Measurements from ENCODE around the gene ANTKMT. TPM values are rescaled to one million over a fixed set of nuclear protein-coding genes. Genes with fewer than 3 reads are reported as not detected.
A peak's percentile ranks its signal among the peaks of the same experiment; 100 is the strongest.
"Not testable (repeated sequence)": the region's sequence is repeated elsewhere in the genome, so short reads cannot be mapped to it uniquely, and the experiment has no call there.

The ANTKMT gene
- polyA plus RNA-seq, 5 donors, result 5.3 to 22.5 (median 10.8) TPM

DNA sequence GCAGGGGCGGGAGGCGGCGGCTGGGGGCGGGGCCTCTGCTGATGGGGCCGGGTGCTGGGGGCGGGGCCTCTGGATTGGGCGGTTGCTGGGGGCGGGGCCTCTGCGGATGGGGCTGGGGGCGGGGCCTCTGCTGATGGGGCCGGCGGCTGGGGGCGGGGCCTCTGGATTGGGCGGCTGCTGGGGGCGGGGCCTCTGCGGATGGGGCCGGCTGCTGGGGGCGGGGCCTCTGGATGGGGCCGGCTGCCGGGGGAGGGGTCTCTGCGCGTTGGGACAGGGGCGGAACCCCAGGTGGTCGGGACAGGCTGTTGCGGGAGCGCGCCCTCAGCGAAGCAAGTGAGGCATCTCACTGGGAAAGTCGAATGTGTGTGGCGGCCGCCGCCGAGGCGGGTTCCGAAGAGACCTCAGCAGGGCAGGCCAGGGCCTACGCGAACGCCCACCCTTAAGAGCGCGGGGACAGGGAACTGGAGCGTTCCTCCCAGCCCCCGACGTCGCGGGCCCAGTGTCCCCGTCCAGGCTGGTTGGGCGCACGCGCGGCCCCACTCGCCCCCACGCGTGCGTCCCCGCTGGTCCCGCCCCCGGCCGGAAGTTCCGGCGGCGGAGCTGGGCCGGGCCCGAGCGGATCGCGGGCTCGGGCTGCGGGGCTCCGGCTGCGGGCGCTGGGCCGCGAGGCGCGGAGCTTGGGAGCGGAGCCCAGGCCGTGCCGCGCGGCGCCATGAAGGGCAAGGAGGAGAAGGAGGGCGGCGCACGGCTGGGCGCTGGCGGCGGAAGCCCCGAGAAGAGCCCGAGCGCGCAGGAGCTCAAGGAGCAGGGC is 40.9 kb upstream of the ANTKMT start, which contains the start of gene STUB1:
Gene STUB1 (plus strand): TSS at position 597 of the 811 bp plus-strand sequence. CDS start 116 bp downstream, at position 713.
- DNase-seq, result peak; percentile 77 to 83

DNA sequence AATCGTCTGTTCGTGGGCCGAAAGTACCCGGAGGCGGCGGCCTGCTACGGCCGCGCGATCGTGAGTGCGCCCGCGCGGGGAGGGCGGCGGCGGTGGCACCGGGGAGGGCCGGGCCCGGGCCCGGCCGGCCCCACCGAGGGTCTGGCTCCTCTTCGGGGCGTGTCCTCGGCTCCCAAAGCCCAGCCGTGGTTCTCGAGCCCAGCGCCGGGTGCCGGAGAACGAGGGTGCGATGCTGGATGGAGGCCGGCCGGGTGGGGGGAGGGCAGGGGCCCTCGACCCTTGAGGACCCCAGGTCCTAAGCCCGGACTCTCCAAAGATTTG is 40.4 kb upstream of the ANTKMT start:
- DNase-seq, result no peak

DNA sequence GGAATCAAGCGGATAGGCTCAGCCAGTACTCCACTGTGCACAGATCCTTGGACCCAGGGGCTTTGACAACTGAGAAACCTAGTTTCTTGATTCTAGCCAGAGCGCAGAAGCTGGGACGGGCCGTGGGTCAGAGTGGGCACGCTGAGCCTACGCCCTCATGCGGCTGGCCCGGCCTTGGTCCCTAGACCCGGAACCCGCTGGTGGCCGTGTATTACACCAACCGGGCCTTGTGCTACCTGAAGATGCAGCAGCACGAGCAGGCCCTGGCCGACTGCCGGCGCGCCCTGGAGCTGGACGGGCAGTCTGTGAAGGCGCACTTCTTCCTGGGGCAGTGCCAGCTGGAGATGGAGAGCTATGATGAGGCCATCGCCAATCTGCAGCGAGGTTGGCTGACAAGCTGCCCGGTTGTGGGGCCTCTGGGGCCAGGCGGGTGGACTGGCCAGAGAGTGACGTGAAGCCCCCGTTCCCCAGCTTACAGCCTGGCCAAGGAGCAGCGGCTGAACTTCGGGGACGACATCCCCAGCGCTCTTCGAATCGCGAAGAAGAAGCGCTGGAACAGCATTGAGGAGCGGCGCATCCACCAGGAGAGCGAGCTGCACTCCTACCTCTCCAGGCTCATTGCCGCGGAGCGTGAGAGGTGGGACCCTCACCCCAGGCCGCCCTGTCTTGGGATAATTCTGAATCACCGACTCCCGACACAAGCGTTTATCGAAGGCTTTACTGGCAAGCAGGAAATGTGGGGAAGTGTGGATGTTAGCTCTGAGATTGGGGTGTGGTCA is 39.8 kb upstream of the ANTKMT start:
- DNase-seq, result no peak

DNA sequence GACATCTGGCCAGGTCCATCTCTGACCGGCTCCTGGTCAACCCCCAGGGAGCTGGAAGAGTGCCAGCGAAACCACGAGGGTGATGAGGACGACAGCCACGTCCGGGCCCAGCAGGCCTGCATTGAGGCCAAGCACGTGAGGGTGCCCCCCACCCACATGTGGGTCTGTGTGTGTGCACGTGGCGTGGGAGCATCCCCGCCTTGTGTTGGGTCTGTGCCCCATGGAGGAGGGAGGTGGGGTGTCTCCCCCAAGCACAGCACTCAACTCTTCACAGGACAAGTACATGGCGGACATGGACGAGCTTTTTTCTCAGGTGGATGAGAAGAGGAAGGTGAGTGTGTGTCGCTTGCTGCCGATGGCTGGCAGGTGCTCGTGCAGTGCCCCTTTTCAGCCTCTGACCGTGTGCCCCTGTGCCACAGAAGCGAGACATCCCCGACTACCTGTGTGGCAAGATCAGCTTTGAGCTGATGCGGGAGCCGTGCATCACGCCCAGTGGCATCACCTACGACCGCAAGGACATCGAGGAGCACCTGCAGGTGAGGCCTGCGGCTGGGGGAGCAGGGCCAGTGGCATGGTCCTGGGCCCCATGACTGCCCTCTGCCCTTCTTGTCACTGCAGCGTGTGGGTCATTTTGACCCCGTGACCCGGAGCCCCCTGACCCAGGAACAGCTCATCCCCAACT is 39.1 kb upstream of the ANTKMT start:
- DNase-seq, result no peak

DNA sequence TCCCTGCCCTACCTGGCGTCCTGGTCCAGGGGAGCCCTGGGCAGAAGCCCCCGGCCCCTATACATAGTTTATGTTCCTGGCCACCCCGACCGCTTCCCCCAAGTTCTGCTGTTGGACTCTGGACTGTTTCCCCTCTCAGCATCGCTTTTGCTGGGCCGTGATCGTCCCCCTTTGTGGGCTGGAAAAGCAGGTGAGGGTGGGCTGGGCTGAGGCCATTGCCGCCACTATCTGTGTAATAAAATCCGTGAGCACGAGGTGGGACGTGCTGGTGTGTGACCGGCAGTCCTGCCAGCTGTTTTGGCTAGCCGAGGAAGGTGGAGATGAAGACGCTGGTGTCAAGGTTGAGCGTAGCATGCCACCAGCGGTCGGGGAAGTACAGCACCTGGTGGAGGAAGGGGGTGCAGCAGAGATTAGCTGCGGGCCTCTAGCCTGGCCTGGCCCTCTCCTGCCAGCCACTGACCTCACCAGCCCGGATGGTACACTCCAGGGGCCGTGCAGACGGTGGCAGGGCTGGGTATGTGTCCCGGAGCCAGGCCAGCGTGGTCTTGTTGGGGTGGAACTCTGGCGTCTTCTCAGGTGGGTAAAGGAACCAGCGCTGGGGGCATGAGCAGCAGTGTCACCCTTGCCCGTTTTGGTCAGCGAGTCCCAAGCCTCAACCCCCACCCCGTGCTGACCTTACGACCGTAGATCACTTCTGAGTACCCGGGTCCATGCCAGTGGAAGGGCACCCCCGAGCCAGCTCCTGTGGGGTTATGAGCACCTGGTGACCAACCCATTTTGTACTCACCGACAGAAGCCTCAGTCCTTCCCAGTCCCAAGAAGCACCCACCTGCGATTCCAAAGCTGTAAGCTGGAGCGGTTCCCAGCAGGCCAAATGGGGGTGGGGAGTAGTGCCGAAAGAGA is 38.2 kb upstream of the ANTKMT start:
- no peak for DNase-seq

DNA sequence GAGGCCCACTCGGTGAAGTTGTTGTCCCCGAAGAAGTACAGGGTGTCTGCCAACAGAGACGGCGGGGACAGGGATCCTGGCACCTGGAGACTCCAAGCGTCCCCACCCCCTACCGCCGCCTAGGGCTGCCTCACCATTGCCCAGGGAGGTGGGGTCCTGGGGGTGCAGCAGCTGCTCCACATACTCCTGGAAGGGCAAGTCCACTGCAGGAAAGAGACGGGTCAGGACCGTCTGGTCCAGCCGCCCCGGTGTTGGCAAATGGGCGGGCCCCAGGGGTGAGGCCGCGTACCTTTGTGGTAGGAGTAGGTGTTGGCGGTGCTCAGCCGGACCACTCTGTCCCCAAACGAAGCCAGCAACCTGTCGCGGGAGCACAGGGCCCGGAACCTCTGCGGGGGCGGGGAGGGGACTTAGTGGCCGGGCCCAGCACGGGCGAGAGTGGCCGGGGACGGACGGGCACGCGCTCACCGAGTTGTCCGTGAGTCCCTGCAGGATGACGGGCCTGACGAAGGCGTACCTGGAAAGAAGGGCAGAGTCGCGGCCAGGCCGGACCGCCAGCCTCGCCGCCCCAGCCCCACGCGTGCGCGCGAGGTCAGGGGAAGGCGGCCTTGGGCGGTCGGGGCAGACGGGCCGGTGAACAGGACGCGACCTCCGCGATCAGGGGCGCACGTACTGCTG is 37.4 kb upstream of the ANTKMT start:
- DNase-seq, result no peak

DNA sequence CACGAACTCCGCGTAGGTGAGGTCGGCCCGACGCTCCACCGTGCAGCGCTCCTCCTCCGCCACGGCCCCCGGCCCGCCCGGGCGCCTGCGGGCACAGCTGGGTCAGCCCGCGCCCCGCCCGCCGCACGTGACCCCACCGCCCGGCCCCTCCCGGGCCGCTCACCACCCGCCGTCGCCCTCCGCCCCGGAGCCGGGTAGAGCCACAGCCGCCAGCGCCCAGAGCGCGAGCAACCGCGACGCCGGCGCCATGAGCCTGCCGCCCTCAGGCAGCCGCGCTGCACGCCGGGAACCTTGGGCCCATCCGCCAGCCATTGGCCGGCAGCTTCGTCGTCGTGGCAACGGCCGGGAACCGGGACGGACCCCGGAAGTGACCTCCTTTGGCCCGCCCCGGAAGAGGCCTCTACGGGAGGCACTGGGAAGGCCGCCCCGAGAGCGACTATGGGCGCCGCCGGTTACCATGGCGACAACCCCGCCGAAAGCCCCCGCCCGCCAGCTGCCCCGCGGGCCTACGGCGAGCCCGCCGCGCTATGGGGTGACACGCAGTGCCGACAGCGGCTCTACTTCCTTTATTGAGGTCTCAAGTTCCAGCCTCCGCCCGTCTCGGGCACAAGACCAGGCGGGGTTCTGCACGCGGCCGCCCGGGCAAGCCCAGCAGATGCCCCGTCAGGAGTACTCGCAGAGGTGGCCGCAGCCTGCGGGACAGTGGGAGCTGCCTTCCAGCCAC is 36.7 kb upstream of the ANTKMT start, which contains the start of gene JMJD8:
Gene JMJD8 (minus strand): TSS at position 264 of the 724 bp plus-strand sequence. CDS start 15 bp downstream, at position 249.
- peak; percentile 93 for DNase-seq

DNA sequence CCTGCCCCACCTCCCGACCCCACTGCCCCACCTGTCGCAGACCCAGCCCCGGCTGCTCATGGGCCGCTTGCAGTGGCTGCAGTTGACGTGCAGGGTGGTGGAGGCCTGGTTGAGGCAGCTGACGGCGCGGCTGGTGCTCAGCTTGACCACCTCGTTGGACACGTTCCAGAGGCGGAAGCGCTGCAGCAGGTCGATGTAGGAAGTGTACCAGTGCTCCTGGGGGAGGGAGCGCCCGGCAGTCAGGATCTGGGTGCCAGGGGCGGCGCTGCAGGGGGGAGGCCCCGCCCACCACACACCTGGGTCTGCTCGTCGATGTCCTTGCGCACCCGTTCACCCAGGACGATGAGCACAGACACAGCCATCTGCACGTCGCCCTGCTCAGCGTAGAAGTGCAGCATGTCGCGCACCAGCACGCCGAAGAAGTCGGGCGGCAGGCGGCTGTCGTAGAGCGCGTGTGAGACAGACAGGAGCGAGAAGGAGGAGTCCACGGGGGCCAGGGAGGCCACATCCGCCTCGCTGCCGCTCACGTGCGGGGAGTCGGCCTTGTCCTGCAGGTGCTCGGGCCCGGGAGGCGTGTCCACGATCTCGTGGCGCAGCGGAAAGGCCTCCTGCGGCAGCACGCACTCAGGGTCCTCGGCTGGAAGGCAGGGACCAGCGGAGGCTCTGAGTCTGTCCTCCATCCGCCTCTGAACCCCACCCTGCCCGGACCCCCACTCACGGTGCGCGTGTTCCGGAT is 35.8 kb upstream of the ANTKMT start:
- no peak for DNase-seq

DNA sequence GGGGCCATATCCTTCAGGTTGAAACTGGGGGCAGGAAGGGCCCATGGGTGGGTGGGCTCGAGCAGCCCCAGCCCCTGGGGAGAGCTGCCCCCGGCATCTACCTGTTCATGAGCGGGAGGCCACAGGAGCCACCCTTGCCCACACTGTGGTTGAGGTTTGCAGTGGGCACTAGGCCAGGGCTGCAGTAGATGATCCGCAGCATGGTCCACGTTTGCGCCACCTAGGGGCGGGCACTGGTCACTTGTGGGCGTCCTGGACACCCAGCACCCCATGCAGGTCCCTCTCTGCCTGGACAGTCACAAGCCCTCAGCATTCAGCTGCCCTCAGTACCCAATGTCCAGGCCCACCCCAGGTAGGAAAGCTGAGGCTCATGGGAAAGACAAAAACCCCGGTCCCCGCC is 35.0 kb upstream of the ANTKMT start:
- DNase-seq, result no peak

DNA sequence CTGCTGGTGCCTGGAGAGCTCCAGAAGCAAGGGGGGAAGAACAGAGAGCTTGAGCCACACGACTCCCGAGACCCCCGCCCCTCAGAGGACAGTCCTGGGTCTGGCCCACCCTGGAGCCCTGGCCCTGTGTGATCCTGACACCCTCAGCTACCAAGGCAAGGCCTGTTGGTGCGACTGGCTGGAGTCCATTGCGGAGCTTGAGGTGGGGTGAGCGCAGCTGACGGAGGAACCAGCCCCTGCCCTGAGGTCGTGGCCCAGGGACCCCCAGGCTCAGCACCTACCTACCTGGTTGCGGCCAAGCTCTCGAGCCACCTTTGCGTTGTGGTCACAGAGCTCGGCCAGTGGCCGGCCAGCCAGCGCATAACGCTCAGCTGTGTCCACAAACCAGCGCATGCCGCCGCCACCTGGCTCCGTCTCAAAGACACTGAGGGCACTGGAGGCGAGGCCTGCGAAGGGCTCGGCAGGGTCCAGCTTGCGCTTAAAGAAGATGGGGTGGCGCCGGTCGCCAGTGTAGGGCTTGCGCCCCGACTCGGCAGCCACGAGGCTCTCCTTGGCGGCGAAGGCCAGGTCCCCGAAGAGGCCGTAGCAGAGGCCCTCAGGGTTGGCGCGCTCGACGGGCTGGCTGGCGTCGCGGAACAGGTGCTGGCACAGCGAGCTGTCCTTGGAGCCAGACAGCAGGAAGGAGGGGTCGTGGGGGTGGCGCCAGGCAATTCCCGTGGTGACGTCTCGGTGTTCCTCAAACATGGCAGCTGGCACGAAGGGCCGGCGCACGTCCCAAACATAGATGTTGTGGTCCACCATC is 34.3 kb upstream of the ANTKMT start:
- no peak for DNase-seq

DNA sequence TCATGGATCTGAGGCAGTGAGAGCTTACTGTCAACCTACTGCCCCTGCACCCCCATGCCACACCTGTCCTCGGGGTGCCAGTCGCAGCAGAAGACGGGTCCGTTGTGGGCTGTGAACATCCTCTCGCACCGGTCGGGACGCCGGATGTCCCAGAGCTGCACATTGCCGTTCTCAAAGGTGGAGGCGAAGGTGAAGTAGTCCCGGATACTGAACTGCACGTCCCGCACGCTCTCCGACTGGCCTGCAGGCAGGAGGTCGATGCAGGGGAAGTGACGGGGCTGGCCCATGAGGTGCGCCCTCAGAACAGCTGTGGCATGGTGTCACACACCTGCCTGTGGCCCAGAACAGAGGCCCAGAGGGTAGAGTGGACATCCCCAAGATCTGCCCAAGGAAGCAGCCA is 33.4 kb upstream of the ANTKMT start:
- no peak for DNase-seq

DNA sequence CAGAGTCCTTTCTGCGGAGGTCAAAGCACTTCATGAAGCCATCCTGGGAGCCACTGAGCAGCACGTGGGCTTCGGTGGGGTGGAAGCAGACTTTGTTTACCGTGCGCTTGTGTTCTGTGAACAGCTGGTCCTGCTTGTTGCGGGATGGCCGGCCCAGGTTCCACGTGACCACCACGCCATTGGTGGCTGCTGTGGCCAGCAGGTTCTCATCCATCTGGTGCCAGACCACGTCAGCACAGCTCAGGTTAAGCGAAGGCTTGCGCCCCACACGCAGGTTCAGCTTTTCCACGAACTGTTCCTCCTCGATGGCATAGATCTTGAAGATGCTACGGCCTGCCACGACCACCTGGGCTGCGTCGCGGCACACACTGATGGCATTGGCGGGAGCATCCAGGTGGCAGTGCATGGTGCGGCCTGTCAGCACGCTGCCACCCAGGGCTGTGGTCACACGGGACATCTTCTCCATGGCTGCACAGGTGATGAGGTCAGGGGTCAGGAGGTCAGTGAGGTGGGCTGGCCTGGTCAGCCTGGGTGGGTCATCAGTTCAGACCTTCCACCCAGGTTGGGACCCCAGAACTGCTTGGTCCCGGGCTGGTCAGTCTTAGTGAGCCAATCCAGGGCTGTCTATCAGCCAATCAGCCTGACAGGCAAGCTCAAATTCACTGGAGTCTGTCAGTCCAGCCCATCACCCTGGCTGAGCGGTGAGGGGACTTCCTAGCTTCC is 31.6 kb upstream of the ANTKMT start:
- DNase-seq, result no peak

DNA sequence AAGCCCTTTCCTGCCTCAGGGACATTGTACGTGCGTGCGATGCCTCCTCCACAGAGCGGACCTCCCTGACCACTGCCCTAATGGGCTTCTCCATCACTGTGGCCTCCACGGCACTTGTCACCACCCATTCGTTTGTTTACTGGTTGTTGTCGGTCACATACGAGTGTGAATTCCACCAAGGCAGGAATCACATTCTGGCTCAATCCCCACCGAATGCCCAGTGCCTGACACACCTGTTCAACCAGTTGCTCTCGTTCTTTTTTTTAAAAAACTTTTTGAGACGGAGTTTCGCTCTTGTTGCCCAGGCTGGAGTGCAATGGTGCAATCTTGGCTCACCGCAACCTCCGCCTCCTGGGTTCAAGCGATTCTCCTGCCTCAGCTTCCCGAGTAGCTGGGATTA is 29.7 kb upstream of the ANTKMT start:
- not testable (repeated sequence) for DNase-seq

DNA sequence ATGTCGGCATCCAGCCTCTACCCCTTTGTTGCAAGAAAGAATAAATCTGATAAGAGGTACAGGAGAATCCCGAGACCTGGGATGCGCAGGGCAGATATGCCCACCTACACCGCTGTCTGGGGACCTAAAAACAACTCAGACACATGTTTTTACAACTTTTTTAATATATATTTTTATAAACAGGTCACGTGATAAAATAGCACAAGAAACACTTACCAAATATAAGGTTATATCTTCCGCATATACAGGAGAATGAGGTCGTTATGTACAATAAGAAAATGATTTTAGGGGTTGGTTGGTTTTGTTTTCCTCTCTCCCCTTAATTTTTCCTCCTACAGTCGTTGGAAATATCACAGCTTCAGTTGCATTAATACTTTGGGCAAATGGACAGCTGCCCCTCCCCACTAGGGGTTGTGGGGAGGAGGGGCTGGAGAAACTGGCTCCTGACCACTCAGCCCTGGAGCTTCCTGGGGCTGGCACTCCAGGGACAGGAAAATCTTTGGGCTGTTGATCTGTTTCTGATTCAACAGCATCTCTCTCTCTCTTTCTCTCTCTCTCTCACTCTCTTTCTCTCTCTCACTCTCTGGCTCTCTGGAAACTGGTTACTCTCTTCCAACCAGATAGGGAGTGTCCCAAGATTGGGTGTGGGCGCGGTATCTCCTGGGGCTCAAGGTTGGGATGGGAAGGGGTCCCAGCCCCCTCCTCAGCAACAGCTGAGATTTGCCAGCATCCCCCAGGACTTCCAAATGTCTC is 28.4 kb upstream of the ANTKMT start:
- no peak for DNase-seq

DNA sequence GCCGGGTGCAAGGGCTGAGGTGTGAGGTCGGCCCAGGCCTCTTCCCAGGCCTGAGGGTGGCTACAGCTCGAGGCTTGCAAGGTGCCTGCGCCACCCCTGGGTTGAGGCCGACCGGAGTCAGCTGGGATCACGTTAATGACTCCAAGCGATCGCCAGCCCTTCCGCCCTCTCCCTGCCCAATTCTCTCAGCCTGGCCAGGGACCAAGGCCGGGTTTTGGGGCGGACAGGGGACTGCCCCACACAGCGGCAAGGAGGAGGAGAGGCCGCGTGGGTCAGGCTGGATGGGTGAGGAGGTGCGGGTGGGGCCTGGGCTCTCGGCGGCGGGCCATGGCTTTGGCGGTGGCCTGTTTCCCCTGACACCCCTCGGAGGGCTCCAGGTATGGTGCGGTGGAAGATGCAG is 27.6 kb upstream of the ANTKMT start:
- DNase-seq, result no peak

DNA sequence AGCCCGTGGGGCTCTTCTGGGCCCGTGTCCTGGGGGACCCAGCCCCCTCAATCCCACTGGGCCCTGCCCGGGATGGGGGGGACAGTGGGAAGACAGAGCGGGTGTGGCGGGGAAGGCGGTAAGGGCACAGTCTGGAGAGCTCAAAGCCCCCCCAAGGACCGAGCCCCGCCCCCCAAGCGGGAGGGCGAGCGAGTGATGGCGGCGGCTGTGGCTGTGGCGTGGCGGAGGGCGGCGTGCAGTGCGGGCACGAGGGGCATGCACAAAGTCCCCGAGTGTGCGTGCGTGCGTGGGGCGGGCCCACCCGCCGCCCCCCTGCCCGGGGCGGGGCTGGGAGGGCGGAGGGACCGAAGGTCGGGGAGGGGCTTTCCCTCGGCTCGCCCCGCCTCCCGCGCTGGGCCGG is 27.2 kb upstream of the ANTKMT start:
- DNase-seq, result no peak

Measured in right lung (tissue), 5 donors.